ENCODE measurements around the gene CRYL1. TPM values are rescaled to one million over a fixed set of nuclear protein-coding genes. Genes with fewer than 3 reads are reported as not detected.
"Not testable (repeated sequence)": the region's sequence is repeated elsewhere in the genome, so short reads cannot be mapped to it uniquely, and the experiment has no call there.

Gene CRYL1
- total RNA-seq, 1 donor from 2014 or later = 17.6 TPM

DNA sequence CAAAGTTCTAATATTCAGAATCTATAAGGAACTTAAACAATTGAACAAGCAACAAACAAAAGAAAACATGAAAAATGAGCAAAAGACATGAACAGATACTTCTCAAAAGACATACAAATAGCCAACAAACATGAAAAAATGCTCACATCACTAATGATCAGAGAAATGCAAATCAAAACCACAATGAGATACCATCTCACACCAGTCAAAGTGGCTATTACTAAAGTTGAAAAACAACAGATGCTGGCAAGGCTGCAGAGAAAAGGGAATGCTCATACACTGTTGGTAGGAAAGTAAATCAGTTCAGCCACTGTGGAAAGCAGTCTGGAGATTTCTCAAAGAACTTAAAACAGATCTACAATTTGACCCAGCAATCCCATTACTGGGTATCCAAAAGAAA lies 74.3 kb downstream of the CRYL1 start:
- no peak for DNase-seq

DNA sequence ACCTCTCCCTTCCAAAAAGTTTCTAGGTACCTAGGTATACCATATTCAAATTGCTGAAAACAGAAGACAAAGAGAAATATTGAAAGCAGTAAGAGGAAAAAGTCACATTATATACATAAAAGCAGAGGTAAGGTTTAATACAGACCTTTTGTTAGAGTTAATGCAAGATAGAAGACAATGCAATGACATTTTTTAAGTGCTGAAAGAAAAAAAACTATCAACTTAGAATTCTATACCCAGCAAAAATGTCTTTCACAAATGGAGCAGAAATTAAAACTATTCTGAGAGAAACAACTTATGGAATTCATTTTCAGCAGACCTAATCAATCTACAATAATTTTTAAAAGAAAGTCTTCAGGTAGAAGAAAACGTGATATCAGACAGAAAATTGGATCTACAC lies 77.2 kb downstream of the CRYL1 start:
- no peak for DNase-seq

DNA sequence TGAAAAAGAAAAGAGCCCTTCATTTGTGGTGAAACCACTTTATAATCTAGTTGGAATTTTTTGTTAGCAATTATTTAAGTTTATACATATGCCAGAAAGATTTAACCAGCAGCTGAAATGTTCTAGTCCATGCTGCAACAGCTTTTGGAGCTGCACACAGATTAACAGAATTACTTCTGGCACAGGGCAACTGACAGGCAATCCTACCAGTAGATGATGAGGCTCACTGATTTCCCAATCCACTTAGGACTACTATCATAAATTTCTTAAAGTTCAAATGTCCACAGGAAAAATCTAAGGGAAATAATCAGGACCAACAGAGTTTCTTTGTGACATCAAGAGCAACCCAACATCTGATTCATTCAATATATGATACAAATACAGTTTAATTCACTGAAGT lies 78.8 kb downstream of the CRYL1 start:
- no peak for DNase-seq

DNA sequence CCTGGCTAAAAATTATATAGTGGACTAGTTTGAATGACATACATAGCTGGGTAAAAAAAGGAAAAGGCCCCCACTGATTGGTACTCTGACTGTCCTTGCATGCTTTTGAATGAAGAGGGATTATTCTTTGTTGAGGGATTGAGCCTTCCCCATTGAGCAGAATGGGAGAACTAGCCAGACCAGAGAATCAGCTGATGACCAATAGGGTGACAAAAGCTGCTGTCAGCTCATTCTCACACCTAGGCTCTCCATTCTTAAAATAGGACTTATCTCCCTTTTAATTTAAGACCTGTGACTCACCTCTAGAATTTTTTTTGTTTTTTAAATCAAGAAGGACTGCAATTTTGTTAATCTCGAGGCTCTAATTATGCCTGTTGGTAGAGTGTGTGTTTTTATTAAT lies 79.3 kb downstream of the CRYL1 start:
- DNase-seq = no peak

DNA sequence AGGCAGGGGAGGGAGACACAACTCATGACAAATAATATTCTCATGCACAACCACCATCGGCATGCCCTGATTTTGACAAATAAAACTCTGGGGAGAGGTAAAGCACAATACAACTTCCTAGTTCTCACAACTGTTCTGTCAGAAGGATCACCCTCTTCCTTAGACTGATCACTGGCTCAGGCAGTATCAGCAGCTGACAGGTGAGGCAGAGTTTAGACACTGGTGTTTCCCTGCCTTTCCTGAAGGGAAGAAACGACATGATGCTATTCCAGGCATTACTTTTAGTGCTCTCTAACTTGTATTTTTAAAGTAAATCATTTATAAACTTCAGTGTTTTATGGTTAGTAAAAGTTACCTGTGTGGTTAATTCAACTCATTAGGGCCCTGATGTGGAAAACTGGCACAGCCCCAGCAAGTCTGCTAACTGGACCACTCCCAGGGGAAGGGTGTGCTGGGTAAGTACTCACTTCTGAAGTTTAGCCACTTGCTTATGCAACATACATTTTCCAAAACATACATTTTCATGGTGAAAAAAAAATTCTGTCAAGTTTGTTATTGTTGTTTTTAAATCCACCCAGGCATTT lies 82.8 kb downstream of the CRYL1 start:
- no peak for DNase-seq

DNA sequence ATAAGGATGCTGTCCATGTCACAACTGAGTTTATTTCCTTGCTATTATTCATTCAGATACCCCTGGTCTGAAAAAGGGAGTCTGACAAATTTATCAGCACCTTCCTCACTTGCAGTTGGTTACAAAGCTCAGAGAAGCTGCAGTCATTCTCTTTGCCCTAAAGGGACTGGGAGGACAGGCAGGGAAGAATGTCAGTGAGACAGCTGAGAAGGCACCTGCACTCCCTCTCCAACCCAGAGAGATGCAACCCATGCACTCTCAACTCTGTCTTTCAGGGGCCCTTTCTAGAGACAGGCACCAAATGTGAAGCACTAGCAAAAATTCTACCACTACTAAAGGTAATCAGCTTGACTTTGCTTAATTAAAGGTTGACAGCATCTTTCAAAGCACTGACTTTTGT lies 83.3 kb downstream of the CRYL1 start:
- no peak for DNase-seq

DNA sequence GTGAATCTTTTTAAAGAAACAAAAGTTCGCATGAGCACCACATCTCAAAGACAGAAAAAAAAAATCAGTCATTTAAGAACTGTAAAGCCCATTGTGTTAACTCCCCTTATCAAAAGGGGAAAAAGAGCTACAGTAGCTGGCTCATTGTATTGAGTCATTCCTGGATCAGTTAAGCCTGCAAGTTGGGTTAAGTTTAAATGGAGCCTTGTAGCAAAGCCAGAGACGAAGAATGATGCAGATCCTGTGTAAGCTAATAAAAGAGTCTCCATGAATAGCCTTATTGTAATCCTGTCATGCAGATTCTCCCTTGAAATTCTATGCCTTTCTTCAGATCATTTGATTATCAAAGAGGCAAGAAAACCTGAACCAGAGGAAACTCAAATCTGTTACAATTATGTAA lies 83.8 kb downstream of the CRYL1 start:
- DNase-seq = no peak

DNA sequence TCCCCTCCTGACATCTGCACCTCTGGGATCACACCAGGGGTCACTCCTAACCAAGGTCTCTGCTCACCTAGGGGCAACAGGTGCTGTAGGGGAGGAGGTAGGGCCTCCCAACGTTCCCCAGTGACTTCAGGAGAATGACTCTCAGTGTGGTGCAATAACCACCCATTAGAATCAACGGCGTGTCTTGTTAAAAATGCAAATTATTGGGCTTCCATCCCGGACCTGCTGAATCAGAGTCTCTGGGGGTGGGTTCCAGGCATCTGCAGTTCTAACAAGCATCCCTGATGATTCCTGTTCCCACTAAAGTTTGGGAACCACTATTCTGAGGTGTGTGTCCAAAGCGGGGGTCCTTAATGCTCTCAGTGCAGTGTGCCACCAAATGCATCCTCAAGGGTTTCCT lies 84.6 kb downstream of the CRYL1 start:
- DNase-seq = no peak

DNA sequence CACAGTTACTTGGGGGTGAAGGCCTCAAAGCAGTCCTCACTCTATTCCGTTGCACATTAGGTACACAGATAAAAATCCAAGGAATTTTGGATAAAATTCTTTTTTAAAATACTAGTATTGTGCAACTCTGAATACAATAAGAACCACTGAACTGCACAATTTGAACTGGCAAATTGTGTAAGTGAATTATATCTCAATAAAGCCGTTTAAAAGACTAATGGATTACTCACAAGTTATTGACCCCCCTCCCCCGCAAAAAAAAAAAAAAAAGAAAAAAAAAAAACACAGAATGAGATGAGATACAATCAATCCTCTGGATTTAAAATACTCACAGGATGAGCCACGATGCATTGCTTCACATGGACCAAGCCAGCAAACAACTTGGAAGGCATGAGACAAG lies 86.4 kb downstream of the CRYL1 start:
- DNase-seq = no peak

DNA sequence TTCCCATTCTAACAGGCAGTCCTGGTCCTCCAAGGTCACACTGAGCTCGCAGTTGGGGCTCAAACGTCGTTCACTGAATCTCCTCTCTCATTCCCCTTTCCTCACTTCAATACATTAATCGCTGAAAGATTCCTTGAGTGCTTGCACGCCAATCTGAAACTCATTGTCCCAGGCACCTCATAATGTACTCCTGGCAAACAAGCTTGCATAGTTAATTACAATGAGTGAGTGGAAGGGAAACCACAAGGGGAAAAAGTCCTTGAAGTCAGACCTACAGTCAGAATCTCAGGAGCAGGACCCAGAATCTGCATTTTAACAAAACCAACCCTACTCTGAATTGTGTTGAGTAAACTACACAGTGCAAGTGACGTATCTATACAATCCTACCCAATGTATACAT lies 86.9 kb downstream of the CRYL1 start:
- DNase-seq = no peak

DNA sequence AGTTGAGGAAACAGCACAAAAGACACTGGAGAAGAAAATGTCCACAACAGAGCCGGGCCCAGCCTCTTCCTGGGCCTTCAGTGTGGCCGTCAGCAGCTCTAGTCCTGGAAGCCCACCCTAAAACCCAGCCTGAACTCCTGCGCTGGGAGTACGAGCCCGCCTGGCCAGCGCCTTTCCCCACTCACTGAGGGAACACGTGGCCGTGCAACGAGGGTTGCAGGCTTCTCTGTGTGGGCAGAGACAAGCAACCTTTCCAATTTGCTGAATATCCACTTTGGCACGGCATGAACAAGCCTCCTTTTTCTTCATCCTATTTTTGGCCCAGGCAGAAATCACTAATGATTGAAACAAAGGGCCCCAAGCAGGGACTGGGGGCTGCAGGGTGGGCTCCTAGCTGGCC lies 89.2 kb downstream of the CRYL1 start:
- no peak for DNase-seq

DNA sequence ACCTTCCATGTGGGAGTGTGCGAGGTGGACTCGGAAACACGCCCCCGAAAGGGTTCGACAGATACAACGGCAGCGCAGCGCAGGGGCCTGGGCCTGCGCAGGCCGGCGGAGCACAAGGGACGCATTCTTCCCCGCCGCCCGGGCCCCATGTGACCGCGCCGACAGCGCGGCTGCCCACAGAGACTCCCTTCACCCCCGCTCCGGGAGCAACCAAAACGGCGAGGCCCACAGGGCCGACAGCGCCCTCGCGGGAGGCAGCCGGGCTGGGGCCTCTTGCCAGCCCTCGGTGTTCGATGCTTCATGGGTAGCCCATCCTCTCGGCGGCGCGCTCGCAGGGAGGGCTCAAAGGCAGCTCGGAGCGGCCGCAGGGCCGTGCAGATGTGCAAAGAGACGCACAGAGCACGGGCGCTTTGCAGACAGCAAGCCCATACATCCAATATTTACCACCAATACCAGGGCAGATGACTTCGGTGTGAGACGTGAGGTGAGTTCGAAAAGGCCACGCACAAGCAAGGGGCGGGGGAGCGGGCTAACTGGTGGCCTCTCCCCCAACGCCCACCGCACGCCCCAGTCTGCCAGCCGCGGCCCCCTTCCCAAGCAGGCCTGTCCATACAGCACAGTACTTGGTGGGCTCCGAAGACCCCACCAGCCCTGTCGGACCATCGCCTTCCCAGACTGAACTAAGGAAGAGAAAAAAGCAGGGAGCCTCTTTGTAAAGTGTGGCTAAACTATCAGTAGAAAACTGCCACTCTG lies 89.9 kb downstream of the CRYL1 start:
- peak; percentile 26 for DNase-seq

DNA sequence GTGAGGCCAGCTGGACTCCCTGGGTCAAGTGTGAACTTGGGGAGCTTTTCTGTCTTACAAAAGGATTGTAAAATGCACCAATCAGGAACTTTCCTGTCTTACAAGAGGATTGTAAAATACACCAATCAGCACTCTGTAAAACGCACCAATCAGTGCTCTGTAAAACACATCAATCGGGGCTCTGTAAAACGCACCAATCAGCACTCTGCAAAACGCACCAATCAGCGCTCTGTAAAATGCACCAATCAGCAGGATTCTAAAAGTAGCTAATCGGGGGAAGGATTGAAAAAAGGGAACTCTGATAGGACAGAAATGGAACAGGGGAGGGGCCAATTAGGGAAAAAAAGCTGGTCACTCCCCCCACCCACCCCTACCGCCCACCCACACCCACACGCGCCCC lies 91.4 kb downstream of the CRYL1 start:
- DNase-seq = not testable (repeated sequence)

DNA sequence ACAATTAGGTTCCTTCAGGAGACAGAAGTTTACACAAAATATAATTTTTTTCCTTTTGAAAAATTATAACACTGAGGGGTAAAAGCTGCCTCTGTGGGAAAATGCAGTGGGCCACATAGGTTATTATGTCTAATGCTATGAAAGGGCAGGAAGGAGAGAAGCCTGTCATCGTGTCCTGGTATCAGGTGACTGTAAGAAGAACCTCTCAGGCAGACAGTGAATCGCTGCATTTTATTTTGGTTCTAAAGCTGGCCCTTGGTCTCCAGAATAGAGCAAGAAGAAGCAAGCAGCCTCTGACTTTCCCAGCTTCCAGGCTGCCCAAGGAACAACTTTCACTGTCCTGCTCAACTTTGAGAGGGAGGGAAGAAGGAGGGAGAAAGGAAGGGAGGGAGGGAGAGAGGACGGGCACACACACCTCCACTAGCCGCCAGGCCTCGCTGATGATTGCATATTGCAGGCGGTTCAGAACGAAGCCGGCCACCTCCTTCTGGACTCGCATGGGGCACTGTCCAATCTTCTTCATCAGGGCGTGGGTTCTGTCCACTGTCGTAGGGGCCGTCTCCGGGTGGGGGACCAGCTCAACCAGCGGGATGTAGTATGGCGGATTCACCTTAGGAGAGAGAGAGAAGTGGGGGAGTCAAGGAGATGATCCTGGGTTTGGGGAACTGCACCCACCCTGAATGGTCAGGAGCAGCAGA lies 93.8 kb downstream of the CRYL1 start:
- no peak for DNase-seq

DNA sequence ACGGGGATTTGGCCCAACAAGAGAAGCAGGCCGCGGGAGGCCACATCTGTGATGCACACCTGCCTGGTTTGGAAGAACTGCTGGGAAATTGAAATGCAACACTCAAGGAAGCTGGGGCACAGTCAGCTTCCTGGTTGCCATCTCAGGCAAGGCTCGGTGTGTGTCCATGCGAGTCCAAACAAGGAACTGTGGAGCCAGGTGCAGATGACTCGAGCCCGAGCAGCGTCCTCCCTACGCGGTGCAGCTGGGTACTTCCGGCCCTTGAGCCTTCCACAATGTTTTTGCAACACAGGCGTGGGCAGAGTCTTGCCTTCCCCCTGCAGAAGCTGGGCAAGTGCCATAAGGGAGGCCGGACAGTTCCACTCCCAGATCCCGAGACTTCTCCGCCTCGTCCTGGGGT lies 94.6 kb downstream of the CRYL1 start:
- no peak for DNase-seq

DNA sequence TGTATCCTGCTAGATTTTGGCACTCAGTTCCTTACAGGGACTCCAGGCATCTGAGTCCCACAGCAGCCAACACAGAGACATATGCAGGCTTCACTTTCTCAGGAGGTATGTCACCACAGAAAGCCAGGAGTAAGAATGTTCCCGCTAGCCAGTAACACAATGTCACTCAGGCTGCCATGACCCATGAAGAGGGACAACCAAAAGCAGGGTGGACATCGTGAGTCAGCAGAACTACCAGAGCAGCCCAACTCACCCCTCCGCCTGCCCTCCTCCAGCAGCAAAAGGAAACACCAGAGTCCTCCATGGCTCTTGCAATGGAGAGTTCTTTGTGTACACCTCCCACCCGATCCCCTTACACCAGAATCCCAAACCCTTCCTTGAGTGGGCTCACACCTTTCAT lies 95.4 kb downstream of the CRYL1 start:
- DNase-seq = no peak

DNA sequence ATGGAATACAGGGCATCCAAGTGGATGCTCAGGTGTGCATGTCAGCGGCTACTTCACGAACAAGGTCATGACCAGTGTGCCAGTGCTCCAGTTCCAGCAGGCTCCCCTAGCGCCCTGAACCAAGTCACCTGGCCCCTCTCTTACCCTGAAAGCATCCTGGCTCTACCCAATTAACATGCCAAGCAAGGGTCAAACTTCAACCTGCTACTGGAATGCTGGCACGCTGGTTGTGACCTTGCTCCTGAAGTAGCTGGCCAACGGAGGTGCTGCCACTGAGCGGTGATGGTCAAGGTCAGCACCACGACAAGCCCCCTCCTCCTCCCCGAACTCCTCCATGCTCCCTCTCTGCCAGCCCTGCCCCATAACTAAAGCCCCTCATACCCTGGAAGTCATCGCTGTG lies 96.0 kb downstream of the CRYL1 start:
- DNase-seq = no peak

DNA sequence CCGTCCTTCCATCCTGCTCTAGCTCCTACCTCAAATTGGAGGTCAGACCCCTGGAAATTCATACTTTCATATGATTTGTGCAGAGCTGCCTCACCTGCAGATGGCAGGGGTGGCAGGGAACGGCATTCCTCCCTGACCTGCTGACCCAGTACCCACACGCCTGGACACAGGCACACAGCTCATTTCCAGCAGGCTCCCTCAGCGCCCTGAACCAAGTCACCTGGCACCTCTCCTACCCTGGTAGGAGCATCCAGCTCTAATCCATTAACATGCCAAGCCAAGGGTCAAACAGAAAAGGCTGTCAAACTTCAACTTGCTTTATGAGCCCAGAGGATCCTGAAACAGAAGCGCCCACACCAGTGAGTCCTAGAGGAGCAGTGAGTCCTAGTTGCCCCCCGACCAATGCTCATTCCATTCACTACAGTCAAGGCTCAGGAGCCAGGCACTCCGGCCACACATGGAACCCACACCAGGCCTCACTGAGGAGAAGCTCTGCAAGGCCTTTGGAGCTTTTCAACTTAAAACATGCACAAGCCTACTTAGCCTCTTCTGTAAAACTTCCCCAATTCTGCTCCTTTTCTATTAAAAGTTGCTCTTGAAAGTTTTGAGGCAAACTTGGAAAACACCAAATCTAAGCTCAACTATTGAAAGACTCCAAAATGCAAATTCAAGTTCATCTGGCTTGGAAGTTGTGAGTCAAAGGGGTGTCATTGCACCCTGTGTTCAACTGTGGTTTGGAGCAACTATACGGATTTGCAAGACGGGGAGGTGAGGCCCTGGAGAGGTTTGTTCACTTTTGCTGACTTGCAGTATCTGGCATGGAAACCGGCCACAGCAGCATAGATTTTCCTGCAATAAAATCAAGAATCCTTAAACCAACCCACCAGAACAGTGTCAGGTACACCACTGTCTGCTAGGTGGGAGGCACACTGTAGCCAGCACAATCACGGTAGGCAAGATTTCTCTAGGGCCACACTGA lies 96.7 kb downstream of the CRYL1 start:
- DNase-seq = no peak

DNA sequence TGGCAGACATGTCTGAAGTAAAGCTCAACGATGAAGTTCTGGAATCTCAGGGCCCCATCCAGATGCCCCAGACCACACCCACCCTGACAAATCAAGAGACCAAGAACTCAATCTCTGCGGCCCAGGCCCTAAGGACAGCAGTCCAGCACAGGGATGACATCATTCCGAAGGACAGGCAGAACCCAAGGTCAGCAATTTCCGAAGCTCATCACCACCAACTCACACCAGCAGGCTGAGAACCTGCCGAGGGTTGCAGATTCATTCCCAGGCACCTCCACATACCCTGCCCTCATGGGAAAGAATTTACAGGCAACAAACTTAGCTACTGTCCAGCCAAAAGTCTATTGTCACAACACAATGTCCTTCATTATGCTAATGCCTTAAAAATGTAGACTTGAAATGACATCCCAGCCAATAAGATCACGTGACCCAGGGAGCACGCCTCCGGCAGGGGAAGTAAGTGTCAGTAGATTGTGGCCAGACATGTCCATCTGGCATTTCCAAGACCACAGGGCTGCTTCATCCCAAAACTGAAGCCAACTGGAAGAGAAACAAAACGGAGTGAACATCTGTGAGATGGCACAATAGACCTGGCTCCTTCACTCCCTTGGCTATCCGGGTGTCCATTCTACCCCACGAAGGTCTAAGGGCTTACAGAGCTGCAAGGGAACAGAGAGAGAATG lies 98.8 kb downstream of the CRYL1 start:
- DNase-seq = no peak

DNA sequence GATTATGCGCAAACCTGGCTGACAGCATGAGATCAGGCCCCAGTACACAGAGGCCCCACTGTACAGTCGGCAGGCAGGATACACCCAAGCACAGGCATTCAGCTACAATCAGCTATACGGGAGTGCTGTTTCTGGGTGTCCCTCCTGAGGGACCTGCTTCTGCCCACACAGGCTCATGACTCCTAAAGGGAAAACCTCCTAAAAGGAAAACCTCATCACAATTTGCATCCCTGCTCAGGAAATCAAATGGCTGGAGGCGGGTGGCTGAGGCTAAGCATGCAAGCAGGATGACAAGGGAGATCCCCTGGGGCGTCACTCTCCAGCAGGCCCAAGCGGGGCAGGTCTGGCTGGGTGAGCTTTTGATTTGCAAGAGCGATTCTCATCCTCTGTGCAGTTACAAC lies 99.8 kb downstream of the CRYL1 start:
- DNase-seq = peak; percentile 44

DNA sequence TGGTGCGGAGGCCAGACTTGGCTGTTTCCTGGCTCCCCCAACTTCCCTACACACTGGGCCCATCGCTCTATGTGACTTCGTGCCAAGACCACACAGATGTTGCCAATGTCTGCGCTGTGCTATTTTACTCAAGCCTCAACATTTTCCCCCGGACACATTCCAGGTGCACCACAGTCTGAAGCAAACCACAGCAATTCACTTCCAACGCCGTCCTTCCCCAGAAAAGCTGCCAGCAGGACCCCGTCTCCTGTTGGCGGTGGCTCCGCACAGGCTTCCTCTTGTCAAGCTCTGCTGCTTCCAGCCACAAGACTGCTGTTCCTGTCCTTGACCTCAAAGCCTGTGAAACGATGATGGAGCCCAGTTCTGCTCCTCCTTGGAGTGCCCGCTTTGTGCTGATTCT lies 100.7 kb downstream of the CRYL1 start:
- DNase-seq = peak; percentile 74

DNA sequence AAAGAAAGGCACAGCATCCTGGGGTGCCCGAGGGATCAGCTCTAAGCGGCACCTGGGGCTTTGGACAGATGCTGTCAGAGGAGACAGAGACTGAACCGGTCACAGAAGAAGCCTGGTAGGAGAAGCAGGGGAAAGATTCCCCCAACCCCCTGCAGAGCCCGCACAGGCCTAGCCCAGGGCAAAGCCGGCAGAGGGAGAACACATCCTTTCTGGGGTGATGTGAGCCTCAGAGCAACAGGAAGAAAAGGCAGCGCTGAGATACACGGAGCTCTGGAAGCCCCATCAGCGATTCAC lies 101.2 kb downstream of the CRYL1 start:
- no peak for DNase-seq
